GM12878 (cell line): ENCODE measurements around the gene PMPCA. TPM values are rescaled to one million over a fixed set of nuclear protein-coding genes. Genes with fewer than 3 reads are reported as not detected.

Experiments
- ATAC-seq: fragments of 200-7000 bp; cut with Tn5 transposase; 3 replicates; pipeline ENCODE4 v1.9.1; 2020; ENCODE audit warnings: mild to moderate bottlenecking, moderate library complexity
- BruUV-seq: library from RNA; stranded (reverse); fragments of 400-500 nt; replicated peaks from 2 replicates; lab custom pipeline; 2021; lab: Mats Ljungman, UMichigan
- CTCF ChIA-PET: fragments of 300-600 bp; sonication (Branson Sonifier 250); formaldehyde crosslinking; extraction: SDS; loops from one replicate; lab custom pipeline; 2021; ENCODE audit warnings: inconsistent platforms; lab: Yijun Ruan, JAX
- POLR2A ChIA-PET: fragments of 350-600 bp; formaldehyde crosslinking; extraction: SDS; loops from one replicate; lab custom pipeline; 2021; ENCODE audit warnings: inconsistent platforms; lab: Charles Lee
- RAD21 ChIA-PET: fragments of 300-600 bp; sonication (Branson Sonifier 250); formaldehyde crosslinking; loops from one replicate; lab custom pipeline; 2023; ENCODE audit warnings: antibody characterized with exemption; ENCODE audit not compliant: unreplicated experiment; lab: Charles Lee
- SMC1A ChIA-PET: fragments of 300-600 bp; sonication (Branson Sonifier 250); formaldehyde crosslinking; loops from one replicate; lab custom pipeline; 2023; ENCODE audit not compliant: unreplicated experiment, uncharacterized antibody; lab: Charles Lee
- DNase-seq: peaks from one replicate; pipeline ENCODE4 v3.0.0-alpha.2; 2011; ENCODE audit warnings: low read depth, low spot score
- FAIRE-seq: peaks from 3 replicates; lab custom pipeline; 2011; peaks lifted over from hg19 to GRCh38; lab: Jason Lieb, UNC
- H2AFZ ChIP-seq: 2 replicates; pipeline ENCODE4 v1.6.0; 2011; ENCODE audit warnings: low read depth, low read length, control low read depth; ENCODE audit not compliant: control insufficient read depth
- H3K27ac ChIP-seq: 2 replicates; pipeline ENCODE4 v1.5.1; 2011; ENCODE audit warnings: control low read depth; ENCODE audit not compliant: control insufficient read depth, insufficient read depth
- H3K27me3 ChIP-seq, 2 experiments: replicated peaks in 1 of 2; 2 replicates each; pipeline versions ENCODE4 v1.6.0 to v1.6.1; 2011; ENCODE audit warnings: low read length in 1 of 2; ENCODE audit not compliant: control insufficient read depth in 2 of 2, insufficient read depth in 2 of 2
- H3K36me3 ChIP-seq, 2 experiments: 2 replicates each; pipeline ENCODE4 v1.5.1; 2011; ENCODE audit warnings: low read length in 1 of 2; ENCODE audit not compliant: control insufficient read depth in 2 of 2, insufficient read depth in 2 of 2
- H3K4me1 ChIP-seq: 2 replicates; pipeline ENCODE4 v1.6.1; 2011; ENCODE audit warnings: mild to moderate bottlenecking, low read length, moderate library complexity, mixed read lengths; ENCODE audit not compliant: control insufficient read depth, insufficient read depth
- H3K4me2 ChIP-seq: 2 replicates; pipeline ENCODE4 v1.6.0; 2011; ENCODE audit warnings: control low read depth; ENCODE audit not compliant: control insufficient read depth, insufficient read depth
- H3K4me3 ChIP-seq: fragments of 200-600 bp; sonication (generic); 2 replicates; pipeline ENCODE4 v1.5.1; 2016
- H3K79me2 ChIP-seq: 2 replicates; pipeline ENCODE4 v1.6.0; 2011; ENCODE audit warnings: low read length; ENCODE audit not compliant: control insufficient read depth, insufficient read depth
- H3K9ac ChIP-seq: 2 replicates; pipeline ENCODE4 v1.8.0; 2011; ENCODE audit warnings: low read length, control low read depth, mixed read lengths; ENCODE audit not compliant: control insufficient read depth, insufficient read depth
- H3K9me3 ChIP-seq: replicated peaks from 3 replicates; pipeline ENCODE4 v1.5.1; 2011; ENCODE audit warnings: mild to moderate bottlenecking, low read length; ENCODE audit not compliant: control insufficient read depth, insufficient read depth
- H4K20me1 ChIP-seq: 2 replicates; pipeline ENCODE4 v1.6.0; 2011; ENCODE audit not compliant: control insufficient read depth, insufficient read depth
- BHLHE40 ChIP-seq, 2 experiments: fragments of 450-650 bp in 1 of 2; IDR thresholded peaks; 2 replicates each; pipeline ENCODE4 v1.6.1; 2011 to 2017; ENCODE audit warnings: low read depth in 2 of 2, borderline replicate concordance in 1 of 2, improper control_type of control experiment in 1 of 2, low read length in 1 of 2, mild to moderate bottlenecking in 1 of 2
- FOXK2 ChIP-seq: fragments of 450-650 bp; IDR thresholded peaks from 2 replicates; pipeline ENCODE4 v1.6.1; 2017; ENCODE audit warnings: mild to moderate bottlenecking, moderate library complexity
- GATAD2B ChIP-seq: fragments of 450-650 bp; conservative IDR thresholded peaks from 2 replicates; pipeline ENCODE4 v1.6.1; 2017; ENCODE audit warnings: low read depth, mild to moderate bottlenecking, moderate library complexity
- NR2F1 ChIP-seq: fragments of 450-650 bp; conservative IDR thresholded peaks from 2 replicates; pipeline ENCODE4 v1.6.1; 2017; ENCODE audit warnings: mild to moderate bottlenecking
- RUNX3 ChIP-seq: IDR thresholded peaks from 2 replicates; pipeline ENCODE4 v1.6.1; 2012; ENCODE audit warnings: low read length, inconsistent platforms
- WGBS: methylation state at CpG from one replicate; pipeline ENCODE4 v1.1.6; 2016; ENCODE audit warnings: low lambda C conversion rate; ENCODE audit not compliant: insufficient replicate concordance, insufficient coverage; ENCODE audit errors: missing lambda C conversion rate; 5-methylcytosine and 5-hydroxymethylcytosine counted together
- in situ Hi-C: fragments of 300-500 bp; cut with MboI; formaldehyde crosslinking; loops from 9 replicates; pipeline ENCODE4 v1.14.3; 2018; ENCODE audit warnings: mixed read lengths
- intact Hi-C: fragments of 100-400 bp; cut with micrococcal nuclease; formaldehyde crosslinking; loops from one replicate; pipeline ENCODE4 v1.14.2; 2022; ENCODE audit not compliant: unreplicated experiment
- polyA plus RNA-seq, 11 experiments: library from polyadenylated mRNA; depleted of rRNA in 4 of 11; unstranded in 6 of 11; stranded (reverse) in 5 of 11; fragments of >200 nt; fragmentation: Nextera tagmentation in 4 of 11; fragmentation: Illumina TruSeq in 1 of 11; extraction: Ambion mirVana in 4 of 11; extraction: Trizol in 1 of 11; gene quantifications; 1 replicate in 1 of 11; 2 replicates in 10 of 11; pipeline versions ENCODE4 v1.2.1 to v1.2.3, GENCODE V29; 2011 to 2016; ENCODE audit warnings: inconsistent platforms in 2 of 11, missing spikeins in 2 of 11, low read depth in 1 of 11
- total RNA-seq, 4 experiments: library from RNA; depleted of rRNA in 3 of 4; stranded (reverse); fragments of >200 nt in 3 of 4; fragmentation: Illumina TruSeq in 1 of 4; extraction: Trizol in 1 of 4; gene quantifications; 2 replicates each; pipeline versions ENCODE4 v1.2.1 to v1.2.3, GENCODE V29; 2013 to 2021
- TF ChIP-seq, protein P1 (sequence below): fragments of 450-650 bp; conservative IDR thresholded peaks from 2 replicates; pipeline ENCODE4 v1.6.1; 2017; ENCODE audit warnings: mild to moderate bottlenecking, moderate library complexity
- TF ChIP-seq, protein P2 (sequence below): fragments of 450-650 bp; IDR thresholded peaks from 2 replicates; pipeline ENCODE4 v1.6.1; 2017; ENCODE audit warnings: mild to moderate bottlenecking, moderate library complexity
- TF ChIP-seq, protein P3 (sequence below): fragments of 450-650 bp; IDR thresholded peaks from 2 replicates; pipeline ENCODE4 v1.6.1; 2016; ENCODE audit warnings: mild to moderate bottlenecking
- TF ChIP-seq, protein P4 (sequence below): IDR thresholded peaks from 2 replicates; pipeline ENCODE4 v1.6.1; 2011; ENCODE audit warnings: borderline replicate concordance, low read depth, mild to moderate bottlenecking, moderate library complexity, low read length; ENCODE audit not compliant: insufficient read depth, poor library complexity, severe bottlenecking

The PMPCA gene
- total and polyA plus RNA-seq, 10 of the 15 experiments (the other 5 are each of a cell fraction or from before 2014, with no cell fraction given) = 8.1 to 137 (median 75.7) TPM

DNA sequence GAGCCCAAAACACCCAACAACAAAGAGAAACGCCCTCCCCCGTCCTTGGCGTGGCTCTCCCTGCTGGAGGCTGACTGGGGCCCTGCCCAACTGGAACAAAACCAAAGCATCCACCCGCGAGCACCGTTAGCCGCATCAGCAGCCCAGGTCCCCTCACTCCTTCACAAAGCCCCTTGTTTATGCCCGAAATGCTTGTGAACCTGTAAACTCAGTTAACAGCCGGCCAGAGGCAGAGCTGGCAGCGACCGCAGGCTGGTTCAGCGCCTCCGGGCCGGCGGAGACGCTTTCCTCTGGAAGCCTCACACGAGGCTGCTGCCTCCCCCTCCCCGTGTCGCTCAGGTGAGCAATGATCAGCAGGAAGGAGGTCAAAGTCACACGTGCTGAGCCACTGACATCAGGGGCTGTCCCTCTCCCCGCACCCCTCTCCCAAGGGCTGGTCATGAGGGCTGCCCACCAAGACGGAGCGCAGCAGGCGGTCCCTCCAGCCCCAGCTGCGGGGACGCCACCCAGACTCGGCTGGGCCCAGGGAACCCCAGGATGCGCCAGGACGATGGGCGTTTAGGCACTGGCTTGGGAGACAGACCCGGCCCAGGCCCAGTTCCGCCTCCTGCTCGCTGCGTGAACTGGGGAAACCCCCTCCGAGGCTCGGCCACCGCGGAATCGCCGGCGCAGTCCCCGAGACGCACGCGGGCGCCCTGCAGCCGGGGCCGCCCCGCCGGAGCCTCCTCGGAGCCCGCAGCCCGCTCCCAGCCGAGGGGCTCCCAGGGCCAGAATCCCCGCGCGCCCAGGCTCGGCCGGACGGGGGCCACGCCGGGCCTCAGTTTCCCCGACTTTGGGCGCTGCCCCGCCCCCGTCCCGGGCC, 11.1 kb upstream of the PMPCA start:
- Histone ChIP-seq H3K9me3 (no peaks in the 10 kb centered on the region), H2AFZ (peak overlapping the region; percentile 58; the same call in 1 of the 2 replicates), H3K9ac (peak overlapping the region; percentile 82), H3K27me3 (no peaks in the 10 kb centered on the region), H3K4me2 (peak overlapping the region; percentile 92), H3K27ac (peak overlapping the region; percentile 61), H3K79me2 (peaks cover 28% of the 10 kb centered on the region), H3K36me3 (peaks cover 20 to 22% of the 10 kb centered on the region in 2 experiments), H3K4me1 (peaks cover 24% of the 10 kb centered on the region), H3K4me3 (peak overlapping the region; percentile 96), H4K20me1 (no peaks in the 10 kb centered on the region)
- intact Hi-C loops (loop anchor here (1.0 kb wide), 1 partner anchor 60 kb away; no protein-coding TSS in a partner anchor), in situ Hi-C loops (loop anchor here (5.0 kb wide), 1 partner anchor 62 kb away; no protein-coding TSS in a partner anchor)
- FAIRE-seq (peak; percentile 27), DNase-seq (no peak), ATAC-seq (peak; percentile 46)
- ChIA-PET POLR2A (interaction anchor here (2.4 kb wide), 1 partner anchor 10 kb away, joined by 11 read pairs; the partner anchor contains the start of genes ENTR1 and PMPCA), SMC1A (no interaction called here), RAD21 (no interaction called here), CTCF (interaction anchor here (1.6 to 2.5 kb wide), 2 partner anchors 26 to 27 kb away, joined by 4 to 7 read pairs; no protein-coding TSS in a partner anchor)
- 1% methylated on average over 66 of the region's 67 CpGs for WGBS
- no TSS peak for BruUV-seq
- TF ChIP-seq, protein P1, sequence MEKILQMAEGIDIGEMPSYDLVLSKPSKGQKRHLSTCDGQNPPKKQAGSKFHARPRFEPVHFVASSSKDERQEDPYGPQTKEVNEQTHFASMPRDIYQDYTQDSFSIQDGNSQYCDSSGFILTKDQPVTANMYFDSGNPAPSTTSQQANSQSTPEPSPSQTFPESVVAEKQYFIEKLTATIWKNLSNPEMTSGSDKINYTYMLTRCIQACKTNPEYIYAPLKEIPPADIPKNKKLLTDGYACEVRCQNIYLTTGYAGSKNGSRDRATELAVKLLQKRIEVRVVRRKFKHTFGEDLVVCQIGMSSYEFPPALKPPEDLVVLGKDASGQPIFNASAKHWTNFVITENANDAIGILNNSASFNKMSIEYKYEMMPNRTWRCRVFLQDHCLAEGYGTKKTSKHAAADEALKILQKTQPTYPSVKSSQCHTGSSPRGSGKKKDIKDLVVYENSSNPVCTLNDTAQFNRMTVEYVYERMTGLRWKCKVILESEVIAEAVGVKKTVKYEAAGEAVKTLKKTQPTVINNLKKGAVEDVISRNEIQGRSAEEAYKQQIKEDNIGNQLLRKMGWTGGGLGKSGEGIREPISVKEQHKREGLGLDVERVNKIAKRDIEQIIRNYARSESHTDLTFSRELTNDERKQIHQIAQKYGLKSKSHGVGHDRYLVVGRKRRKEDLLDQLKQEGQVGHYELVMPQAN = peak; percentile 97
- TF ChIP-seq NR2F1 = peak; percentile 27; the same call in 1 of the 2 replicates
- TF ChIP-seq BHLHE40 (IDR thresholded peaks at IDR 0.05; ENCODE audit: borderline replicate concordance in 1 of 2, low read depth in 2 of 2, low read length in 1 of 2) = peak; percentile 69 to 77
- TF ChIP-seq, protein P2, sequence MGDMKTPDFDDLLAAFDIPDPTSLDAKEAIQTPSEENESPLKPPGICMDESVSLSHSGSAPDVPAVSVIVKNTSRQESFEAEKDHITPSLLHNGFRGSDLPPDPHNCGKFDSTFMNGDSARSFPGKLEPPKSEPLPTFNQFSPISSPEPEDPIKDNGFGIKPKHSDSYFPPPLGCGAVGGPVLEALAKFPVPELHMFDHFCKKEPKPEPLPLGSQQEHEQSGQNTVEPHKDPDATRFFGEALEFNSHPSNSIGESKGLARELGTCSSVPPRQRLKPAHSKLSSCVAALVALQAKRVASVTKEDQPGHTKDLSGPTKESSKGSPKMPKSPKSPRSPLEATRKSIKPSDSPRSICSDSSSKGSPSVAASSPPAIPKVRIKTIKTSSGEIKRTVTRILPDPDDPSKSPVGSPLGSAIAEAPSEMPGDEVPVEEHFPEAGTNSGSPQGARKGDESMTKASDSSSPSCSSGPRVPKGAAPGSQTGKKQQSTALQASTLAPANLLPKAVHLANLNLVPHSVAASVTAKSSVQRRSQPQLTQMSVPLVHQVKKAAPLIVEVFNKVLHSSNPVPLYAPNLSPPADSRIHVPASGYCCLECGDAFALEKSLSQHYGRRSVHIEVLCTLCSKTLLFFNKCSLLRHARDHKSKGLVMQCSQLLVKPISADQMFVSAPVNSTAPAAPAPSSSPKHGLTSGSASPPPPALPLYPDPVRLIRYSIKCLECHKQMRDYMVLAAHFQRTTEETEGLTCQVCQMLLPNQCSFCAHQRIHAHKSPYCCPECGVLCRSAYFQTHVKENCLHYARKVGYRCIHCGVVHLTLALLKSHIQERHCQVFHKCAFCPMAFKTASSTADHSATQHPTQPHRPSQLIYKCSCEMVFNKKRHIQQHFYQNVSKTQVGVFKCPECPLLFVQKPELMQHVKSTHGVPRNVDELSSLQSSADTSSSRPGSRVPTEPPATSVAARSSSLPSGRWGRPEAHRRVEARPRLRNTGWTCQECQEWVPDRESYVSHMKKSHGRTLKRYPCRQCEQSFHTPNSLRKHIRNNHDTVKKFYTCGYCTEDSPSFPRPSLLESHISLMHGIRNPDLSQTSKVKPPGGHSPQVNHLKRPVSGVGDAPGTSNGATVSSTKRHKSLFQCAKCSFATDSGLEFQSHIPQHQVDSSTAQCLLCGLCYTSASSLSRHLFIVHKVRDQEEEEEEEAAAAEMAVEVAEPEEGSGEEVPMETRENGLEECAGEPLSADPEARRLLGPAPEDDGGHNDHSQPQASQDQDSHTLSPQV = no peak
- TF ChIP-seq RUNX3 = no peak; the same call in 1 of the 2 replicates
- no peak for TF ChIP-seq FOXK2
- TF ChIP-seq GATAD2B = no peak
- TF ChIP-seq, protein P3, sequence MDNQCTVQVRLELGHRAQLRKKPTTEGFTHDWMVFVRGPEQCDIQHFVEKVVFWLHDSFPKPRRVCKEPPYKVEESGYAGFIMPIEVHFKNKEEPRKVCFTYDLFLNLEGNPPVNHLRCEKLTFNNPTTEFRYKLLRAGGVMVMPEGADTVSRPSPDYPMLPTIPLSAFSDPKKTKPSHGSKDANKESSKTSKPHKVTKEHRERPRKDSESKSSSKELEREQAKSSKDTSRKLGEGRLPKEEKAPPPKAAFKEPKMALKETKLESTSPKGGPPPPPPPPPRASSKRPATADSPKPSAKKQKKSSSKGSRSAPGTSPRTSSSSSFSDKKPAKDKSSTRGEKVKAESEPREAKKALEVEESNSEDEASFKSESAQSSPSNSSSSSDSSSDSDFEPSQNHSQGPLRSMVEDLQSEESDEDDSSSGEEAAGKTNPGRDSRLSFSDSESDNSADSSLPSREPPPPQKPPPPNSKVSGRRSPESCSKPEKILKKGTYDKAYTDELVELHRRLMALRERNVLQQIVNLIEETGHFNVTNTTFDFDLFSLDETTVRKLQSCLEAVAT = no peak
- TF ChIP-seq, protein P4, sequence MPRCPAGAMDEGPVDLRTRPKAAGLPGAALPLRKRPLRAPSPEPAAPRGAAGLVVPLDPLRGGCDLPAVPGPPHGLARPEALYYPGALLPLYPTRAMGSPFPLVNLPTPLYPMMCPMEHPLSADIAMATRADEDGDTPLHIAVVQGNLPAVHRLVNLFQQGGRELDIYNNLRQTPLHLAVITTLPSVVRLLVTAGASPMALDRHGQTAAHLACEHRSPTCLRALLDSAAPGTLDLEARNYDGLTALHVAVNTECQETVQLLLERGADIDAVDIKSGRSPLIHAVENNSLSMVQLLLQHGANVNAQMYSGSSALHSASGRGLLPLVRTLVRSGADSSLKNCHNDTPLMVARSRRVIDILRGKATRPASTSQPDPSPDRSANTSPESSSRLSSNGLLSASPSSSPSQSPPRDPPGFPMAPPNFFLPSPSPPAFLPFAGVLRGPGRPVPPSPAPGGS = peak; percentile 34
